Measurements from ENCODE around the gene MAP1LC3A.

Gene MAP1LC3A

DNA sequence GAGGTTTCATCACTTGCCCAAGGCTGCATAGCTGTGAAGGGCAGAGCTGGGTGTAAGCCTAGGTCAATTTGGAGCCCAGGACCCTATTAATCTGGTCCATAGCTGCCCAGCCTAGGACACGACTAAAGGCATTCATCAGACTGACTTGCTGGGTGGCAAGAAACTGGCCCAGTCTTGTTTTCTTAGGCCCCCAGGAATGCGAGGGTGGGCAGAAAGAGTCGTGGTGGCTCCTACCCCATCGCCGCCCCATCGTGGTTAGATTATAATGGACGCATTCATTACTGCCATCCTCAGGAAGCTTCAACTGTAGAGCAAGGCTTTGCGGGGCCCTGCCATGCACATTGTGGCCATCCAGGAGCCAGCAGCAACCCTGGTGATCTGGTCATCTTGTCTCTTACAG is 26.2 kb upstream of the MAP1LC3A start:
- no peak for ATAC-seq
- TF ChIP-seq SNAI2 (CRISPR knock-in tag; IDR thresholded peaks at IDR 0.05) = no peak
- no peak for TF ChIP-seq ESRRG (CRISPR knock-in tag; IDR thresholded peaks at IDR 0.05)
- TF ChIP-seq CSDC2 (CRISPR knock-in tag; IDR thresholded peaks at IDR 0.05) = no peak
- TF ChIP-seq, protein P1, sequence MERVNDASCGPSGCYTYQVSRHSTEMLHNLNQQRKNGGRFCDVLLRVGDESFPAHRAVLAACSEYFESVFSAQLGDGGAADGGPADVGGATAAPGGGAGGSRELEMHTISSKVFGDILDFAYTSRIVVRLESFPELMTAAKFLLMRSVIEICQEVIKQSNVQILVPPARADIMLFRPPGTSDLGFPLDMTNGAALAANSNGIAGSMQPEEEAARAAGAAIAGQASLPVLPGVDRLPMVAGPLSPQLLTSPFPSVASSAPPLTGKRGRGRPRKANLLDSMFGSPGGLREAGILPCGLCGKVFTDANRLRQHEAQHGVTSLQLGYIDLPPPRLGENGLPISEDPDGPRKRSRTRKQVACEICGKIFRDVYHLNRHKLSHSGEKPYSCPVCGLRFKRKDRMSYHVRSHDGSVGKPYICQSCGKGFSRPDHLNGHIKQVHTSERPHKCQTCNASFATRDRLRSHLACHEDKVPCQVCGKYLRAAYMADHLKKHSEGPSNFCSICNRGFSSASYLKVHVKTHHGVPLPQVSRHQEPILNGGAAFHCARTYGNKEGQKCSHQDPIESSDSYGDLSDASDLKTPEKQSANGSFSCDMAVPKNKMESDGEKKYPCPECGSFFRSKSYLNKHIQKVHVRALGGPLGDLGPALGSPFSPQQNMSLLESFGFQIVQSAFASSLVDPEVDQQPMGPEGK (CRISPR knock-in tag; IDR thresholded peaks at IDR 0.05; ENCODE audit: borderline replicate concordance) = no peak
- no peak for TF ChIP-seq ZFP3 (CRISPR knock-in tag; IDR thresholded peaks at IDR 0.05)
- no peak for TF ChIP-seq RARB (CRISPR knock-in tag; IDR thresholded peaks at IDR 0.05)
- no peak for TF ChIP-seq BACH2 (CRISPR knock-in tag; IDR thresholded peaks at IDR 0.05; ENCODE audit: borderline replicate concordance)
- TF ChIP-seq ISL1 (CRISPR knock-in tag; IDR thresholded peaks at IDR 0.05) = no peak
- TF ChIP-seq ZNF8 (CRISPR knock-in tag; IDR thresholded peaks at IDR 0.05) = no peak
- no peak for TF ChIP-seq TCF4 (CRISPR knock-in tag; IDR thresholded peaks at IDR 0.05; ENCODE audit: borderline replicate concordance)
- TF ChIP-seq ZNF565 (CRISPR knock-in tag; conservative IDR thresholded peaks at IDR 0.05; ENCODE audit: low read depth) = no peak
- TF ChIP-seq, protein P2, sequence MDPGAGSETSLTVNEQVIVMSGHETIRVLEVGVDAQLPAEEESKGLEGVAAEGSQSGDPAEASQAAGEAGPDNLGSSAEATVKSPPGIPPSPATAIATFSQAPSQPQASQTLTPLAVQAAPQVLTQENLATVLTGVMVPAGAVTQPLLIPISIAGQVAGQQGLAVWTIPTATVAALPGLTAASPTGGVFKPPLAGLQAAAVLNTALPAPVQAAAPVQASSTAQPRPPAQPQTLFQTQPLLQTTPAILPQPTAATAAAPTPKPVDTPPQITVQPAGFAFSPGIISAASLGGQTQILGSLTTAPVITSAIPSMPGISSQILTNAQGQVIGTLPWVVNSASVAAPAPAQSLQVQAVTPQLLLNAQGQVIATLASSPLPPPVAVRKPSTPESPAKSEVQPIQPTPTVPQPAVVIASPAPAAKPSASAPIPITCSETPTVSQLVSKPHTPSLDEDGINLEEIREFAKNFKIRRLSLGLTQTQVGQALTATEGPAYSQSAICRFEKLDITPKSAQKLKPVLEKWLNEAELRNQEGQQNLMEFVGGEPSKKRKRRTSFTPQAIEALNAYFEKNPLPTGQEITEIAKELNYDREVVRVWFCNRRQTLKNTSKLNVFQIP (CRISPR knock-in tag; IDR thresholded peaks at IDR 0.05; ENCODE audit: borderline replicate concordance, low read depth) = no peak

GRCh38 chr20:34532756-34533155 is 25.8 kb upstream of the MAP1LC3A start:
- ATAC-seq = no peak
- TF ChIP-seq ARNTL (CRISPR knock-in tag; IDR thresholded peaks at IDR 0.05; ENCODE audit: borderline replicate concordance, low read depth) = no peak
- TF ChIP-seq, protein P3, sequence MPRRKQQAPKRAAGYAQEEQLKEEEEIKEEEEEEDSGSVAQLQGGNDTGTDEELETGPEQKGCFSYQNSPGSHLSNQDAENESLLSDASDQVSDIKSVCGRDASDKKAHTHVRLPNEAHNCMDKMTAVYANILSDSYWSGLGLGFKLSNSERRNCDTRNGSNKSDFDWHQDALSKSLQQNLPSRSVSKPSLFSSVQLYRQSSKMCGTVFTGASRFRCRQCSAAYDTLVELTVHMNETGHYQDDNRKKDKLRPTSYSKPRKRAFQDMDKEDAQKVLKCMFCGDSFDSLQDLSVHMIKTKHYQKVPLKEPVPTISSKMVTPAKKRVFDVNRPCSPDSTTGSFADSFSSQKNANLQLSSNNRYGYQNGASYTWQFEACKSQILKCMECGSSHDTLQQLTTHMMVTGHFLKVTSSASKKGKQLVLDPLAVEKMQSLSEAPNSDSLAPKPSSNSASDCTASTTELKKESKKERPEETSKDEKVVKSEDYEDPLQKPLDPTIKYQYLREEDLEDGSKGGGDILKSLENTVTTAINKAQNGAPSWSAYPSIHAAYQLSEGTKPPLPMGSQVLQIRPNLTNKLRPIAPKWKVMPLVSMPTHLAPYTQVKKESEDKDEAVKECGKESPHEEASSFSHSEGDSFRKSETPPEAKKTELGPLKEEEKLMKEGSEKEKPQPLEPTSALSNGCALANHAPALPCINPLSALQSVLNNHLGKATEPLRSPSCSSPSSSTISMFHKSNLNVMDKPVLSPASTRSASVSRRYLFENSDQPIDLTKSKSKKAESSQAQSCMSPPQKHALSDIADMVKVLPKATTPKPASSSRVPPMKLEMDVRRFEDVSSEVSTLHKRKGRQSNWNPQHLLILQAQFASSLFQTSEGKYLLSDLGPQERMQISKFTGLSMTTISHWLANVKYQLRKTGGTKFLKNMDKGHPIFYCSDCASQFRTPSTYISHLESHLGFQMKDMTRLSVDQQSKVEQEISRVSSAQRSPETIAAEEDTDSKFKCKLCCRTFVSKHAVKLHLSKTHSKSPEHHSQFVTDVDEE (CRISPR knock-in tag; IDR thresholded peaks at IDR 0.05) = no peak
- no peak for TF ChIP-seq ZC3H10 (CRISPR knock-in tag; IDR thresholded peaks at IDR 0.05)
- TF ChIP-seq ZNF70 (CRISPR knock-in tag; IDR thresholded peaks at IDR 0.05) = no peak

GRCh38 chr20:34534391-34535165 is 23.9 kb upstream of the MAP1LC3A start:
- no peak for TF ChIP-seq SNAI2 (CRISPR knock-in tag; IDR thresholded peaks at IDR 0.05)
- no peak for ATAC-seq

- TF ChIP-seq ZNF8 (CRISPR knock-in tag; IDR thresholded peaks at IDR 0.05) = no peak
- ATAC-seq = no peak
These were observed 23.1 kb upstream of the MAP1LC3A start for GRCh38 chr20:34535301-34535840.

DNA sequence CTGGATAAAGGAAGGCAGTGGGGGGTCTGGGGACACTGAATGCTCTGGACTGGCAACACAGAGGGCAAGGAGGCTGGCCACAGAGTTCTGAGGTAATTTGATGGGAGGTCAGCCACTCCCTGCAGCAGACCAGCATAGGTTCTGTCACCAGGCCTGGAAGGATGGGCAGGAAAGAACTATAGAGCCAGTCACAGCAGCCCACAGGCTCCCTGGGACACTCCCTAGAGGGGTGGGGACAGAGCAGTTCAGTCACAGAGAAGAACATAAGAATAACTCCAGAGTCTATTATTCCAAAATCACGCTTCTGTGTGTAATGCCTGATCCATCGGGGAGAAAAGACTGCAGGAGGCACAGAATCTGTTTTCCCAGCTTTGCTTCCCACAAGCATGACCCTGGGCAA is 22.7 kb upstream of the MAP1LC3A start:
- TF ChIP-seq, protein P3 (CRISPR knock-in tag; IDR thresholded peaks at IDR 0.05) = no peak
- TF ChIP-seq CSDC2 (CRISPR knock-in tag; IDR thresholded peaks at IDR 0.05) = no peak
- no peak for TF ChIP-seq ZNF70 (CRISPR knock-in tag; IDR thresholded peaks at IDR 0.05)
- no peak for TF ChIP-seq ISL1 (CRISPR knock-in tag; IDR thresholded peaks at IDR 0.05)
- no peak for ATAC-seq
